CD8-positive, alpha-beta memory T cell (primary cell): Measurements from ENCODE around the gene CORO2B. TPM values are rescaled to one million over a fixed set of nuclear protein-coding genes. Genes with fewer than 3 reads are reported as not detected.

ENCODE experiments used
- CTCF ChIA-PET: fragments of 350-600 bp; sonication (Branson Sonifier 250); formaldehyde crosslinking; loops from one replicate; lab custom pipeline; 2021; ENCODE audit warnings: antibody characterized with exemption; lab: Charles Lee
- POLR2A ChIA-PET: fragments of 350-600 bp; sonication (Branson Sonifier 250); formaldehyde crosslinking; loops from one replicate; lab custom pipeline; 2021; ENCODE audit warnings: antibody characterized with exemption; lab: Charles Lee
- DNase-seq, 5 donors: peaks; one replicate each; pipeline versions ENCODE4 v3.0.0 to v3.0.0-alpha.2; 2020 to 2022; ENCODE audit warnings: mixed read lengths in 1 of 5
- H3K27ac ChIP-seq: one replicate; pipeline ENCODE4 v1.7.0; 2013; ENCODE audit warnings: low read depth, mild to moderate bottlenecking, low read length, moderate library complexity
- H3K27me3 ChIP-seq: 2 replicates; pipeline ENCODE4 v1.7.0; 2013; ENCODE audit warnings: low read length, mild to moderate bottlenecking; ENCODE audit not compliant: insufficient read depth, poor library complexity, severe bottlenecking
- H3K36me3 ChIP-seq: 2 replicates; pipeline ENCODE4 v1.7.0; 2013; ENCODE audit warnings: mild to moderate bottlenecking, low read length, moderate library complexity; ENCODE audit not compliant: insufficient read depth
- H3K4me1 ChIP-seq: 2 replicates; pipeline ENCODE4 v1.7.0; 2013; ENCODE audit warnings: mild to moderate bottlenecking, low read length, moderate library complexity; ENCODE audit not compliant: insufficient read depth
- H3K4me3 ChIP-seq: 2 replicates; pipeline ENCODE4 v1.7.0; 2013; ENCODE audit warnings: mild to moderate bottlenecking, low read length
- H3K9me3 ChIP-seq: 2 replicates; pipeline ENCODE4 v1.7.0; 2013; ENCODE audit warnings: mild to moderate bottlenecking, low read length
- H3K27ac Mint-ChIP-seq, 8 donors: one replicate each; pipeline ENCODE4 v1.8.0; 2020 to 2021; ENCODE audit warnings: mixed read lengths in 8 of 8, mild to moderate bottlenecking in 6 of 8, inconsistent platforms in 3 of 8, moderate library complexity in 3 of 8
- H3K27me3 Mint-ChIP-seq, 2 donors: one replicate each; pipeline ENCODE4 v1.8.0; 2020 to 2021; ENCODE audit warnings: mixed read lengths in 2 of 2, mild to moderate bottlenecking in 1 of 2, moderate library complexity in 1 of 2
- H3K36me3 Mint-ChIP-seq, 3 donors: one replicate each; pipeline ENCODE4 v1.8.0; 2020 to 2021; ENCODE audit warnings: mixed read lengths in 3 of 3, inconsistent platforms in 1 of 3, mild to moderate bottlenecking in 1 of 3
- H3K4me1 Mint-ChIP-seq, 3 donors: one replicate each; pipeline ENCODE4 v1.8.0; 2020 to 2021; ENCODE audit warnings: mixed read lengths in 3 of 3, inconsistent platforms in 1 of 3, mild to moderate bottlenecking in 1 of 3
- H3K4me3 Mint-ChIP-seq, 7 donors: one replicate each; pipeline ENCODE4 v1.8.0; 2020 to 2021; ENCODE audit warnings: mixed read lengths in 7 of 7, mild to moderate bottlenecking in 6 of 7, moderate library complexity in 4 of 7, inconsistent platforms in 2 of 7
- H3K9me3 Mint-ChIP-seq, 5 donors: one replicate each; pipeline ENCODE4 v1.8.0; 2020 to 2022; ENCODE audit warnings: mixed read lengths in 5 of 5, mild to moderate bottlenecking in 3 of 5, moderate library complexity in 2 of 5, inconsistent platforms in 1 of 5
- polyA plus RNA-seq: library from polyadenylated mRNA; unstranded; fragments of 300-500 nt; fragmentation: Illumina TruSeq; gene quantifications from one replicate; pipeline ENCODE4 v1.2.3, GENCODE V29; 2021
- total RNA-seq, 2 experiments: library from RNA; stranded (reverse); gene quantifications; one replicate each; pipeline ENCODE4 v1.2.3, GENCODE V29; 2021

Gene CORO2B
- total and polyA plus RNA-seq, 3 experiments from 2014 or later, result not detected

GRCh38 chr15:68699881-68700454 is 121.2 kb downstream of the CORO2B start:
- no peaks in the 10 kb centered on the region for H3K9me3 Mint-ChIP-seq
- Histone ChIP-seq H3K36me3 (no peaks in the 10 kb centered on the region), H3K27me3 (no peaks in the 10 kb centered on the region), H3K4me1 (no peaks in the 10 kb centered on the region), H3K4me3 (no peak overlapping the region), H3K9me3 (no peaks in the 10 kb centered on the region), H3K27ac (no peak overlapping the region)
- CTCF ChIA-PET, result no interaction called here
- no peak overlapping the region for H3K27ac Mint-ChIP-seq
- POLR2A ChIA-PET, result no interaction called here
- no peaks in the 10 kb centered on the region for H3K36me3 Mint-ChIP-seq
- no peak overlapping the region for H3K4me3 Mint-ChIP-seq
- no peaks in the 10 kb centered on the region for H3K4me1 Mint-ChIP-seq
- H3K27me3 Mint-ChIP-seq, result peaks cover 4 to 8% of the 10 kb centered on the region in 2 donors
- DNase-seq, result no peak

GRCh38 chr15:68700455-68701123 is 121.8 kb downstream of the CORO2B start:
- Histone ChIP-seq H3K4me3 (no peak overlapping the region), H3K4me1 (no peaks in the 10 kb centered on the region), H3K36me3 (no peaks in the 10 kb centered on the region), H3K27me3 (no peaks in the 10 kb centered on the region), H3K9me3 (no peaks in the 10 kb centered on the region), H3K27ac (no peak overlapping the region)
- DNase-seq, result no peak
- no peak overlapping the region for H3K27ac Mint-ChIP-seq
- peaks cover 4 to 9% of the 10 kb centered on the region in 2 donors for H3K27me3 Mint-ChIP-seq
- no peaks in the 10 kb centered on the region for H3K9me3 Mint-ChIP-seq
- H3K4me3 Mint-ChIP-seq, result no peak overlapping the region
- no peaks in the 10 kb centered on the region for H3K36me3 Mint-ChIP-seq
- H3K4me1 Mint-ChIP-seq, result no peaks in the 10 kb centered on the region
- ChIA-PET CTCF (no interaction called here), POLR2A (no interaction called here)

GRCh38 chr15:68701886-68702285 is 123.1 kb downstream of the CORO2B start:
- Mint-ChIP-seq H3K27ac (no peak overlapping the region), H3K36me3 (no peaks in the 10 kb centered on the region), H3K9me3 (no peaks in the 10 kb centered on the region), H3K4me1 (no peaks in the 10 kb centered on the region), H3K4me3 (no peak overlapping the region), H3K27me3 (peaks cover 4 to 9% of the 10 kb centered on the region in 2 donors)
- H3K27ac ChIP-seq, result no peak overlapping the region
- DNase-seq, result no peak
- no peaks in the 10 kb centered on the region for H3K9me3 ChIP-seq
- H3K36me3 ChIP-seq, result no peaks in the 10 kb centered on the region
- no peaks in the 10 kb centered on the region for H3K27me3 ChIP-seq
- ChIA-PET CTCF (interaction anchor here (1.1 kb wide), 1 partner anchor 25 kb away, joined by 3 read pairs; no protein-coding TSS in a partner anchor), POLR2A (no interaction called here)
- H3K4me1 ChIP-seq, result no peaks in the 10 kb centered on the region
- H3K4me3 ChIP-seq, result no peak overlapping the region

- CTCF ChIA-PET, result no interaction called here
- H3K9me3 ChIP-seq, result no peaks in the 10 kb centered on the region
- POLR2A ChIA-PET, result no interaction called here
Observed at GRCh38 chr15:68704496-68705021, 125.8 kb downstream of the CORO2B start.

GRCh38 chr15:68706256-68706655 is 127.5 kb downstream of the CORO2B start:
- ChIA-PET CTCF (no interaction called here), POLR2A (no interaction called here)
- no peaks in the 10 kb centered on the region for H3K4me1 Mint-ChIP-seq
- no peak for DNase-seq
- no peaks in the 10 kb centered on the region for H3K36me3 Mint-ChIP-seq
- Histone ChIP-seq H3K4me1 (no peaks in the 10 kb centered on the region), H3K36me3 (no peaks in the 10 kb centered on the region), H3K9me3 (no peaks in the 10 kb centered on the region), H3K27ac (no peak overlapping the region), H3K27me3 (no peaks in the 10 kb centered on the region), H3K4me3 (no peak overlapping the region)
- H3K27ac Mint-ChIP-seq, result no peak overlapping the region
- no peaks in the 10 kb centered on the region for H3K9me3 Mint-ChIP-seq
- H3K4me3 Mint-ChIP-seq, result no peak overlapping the region
- H3K27me3 Mint-ChIP-seq, result peaks cover 10 to 15% of the 10 kb centered on the region in 2 donors

More at GRCh38 chr15:68704496-68705021, 125.8 kb downstream of the CORO2B start:
- H3K4me1 ChIP-seq, result no peaks in the 10 kb centered on the region
- H3K4me1 Mint-ChIP-seq, result no peaks in the 10 kb centered on the region
- H3K4me3 ChIP-seq, result no peak overlapping the region
- H3K4me3 Mint-ChIP-seq, result no peak overlapping the region
- no peak overlapping the region for H3K27ac ChIP-seq
- H3K27me3 ChIP-seq, result no peaks in the 10 kb centered on the region
- no peaks in the 10 kb centered on the region for H3K9me3 Mint-ChIP-seq
- no peak overlapping the region for H3K27ac Mint-ChIP-seq
- no peaks in the 10 kb centered on the region for H3K36me3 Mint-ChIP-seq
- DNase-seq, result no peak
- peaks cover 8 to 9% of the 10 kb centered on the region in 2 donors for H3K27me3 Mint-ChIP-seq
- H3K36me3 ChIP-seq, result no peaks in the 10 kb centered on the region

GRCh38 chr15:68706931-68707330 is 128.1 kb downstream of the CORO2B start:
- no peaks in the 10 kb centered on the region for H3K36me3 ChIP-seq
- Mint-ChIP-seq H3K9me3 (no peaks in the 10 kb centered on the region), H3K4me3 (no peak overlapping the region), H3K4me1 (no peaks in the 10 kb centered on the region), H3K27me3 (peaks cover 10 to 15% of the 10 kb centered on the region in 2 donors), H3K27ac (no peak overlapping the region), H3K36me3 (no peaks in the 10 kb centered on the region)
- DNase-seq, result no peak
- no peaks in the 10 kb centered on the region for H3K4me1 ChIP-seq
- H3K27me3 ChIP-seq, result no peaks in the 10 kb centered on the region
- no peaks in the 10 kb centered on the region for H3K9me3 ChIP-seq
- H3K4me3 ChIP-seq, result no peak overlapping the region
- ChIA-PET CTCF (interaction anchor here (0.6 kb wide), 1 partner anchor 454 kb away, joined by 3 read pairs; no protein-coding TSS in a partner anchor), POLR2A (no interaction called here)
- no peak overlapping the region for H3K27ac ChIP-seq

GRCh38 chr15:68707386-68707785 is 128.6 kb downstream of the CORO2B start:
- Histone ChIP-seq H3K36me3 (no peaks in the 10 kb centered on the region), H3K27ac (no peak overlapping the region), H3K4me3 (no peak overlapping the region), H3K4me1 (no peaks in the 10 kb centered on the region), H3K9me3 (no peaks in the 10 kb centered on the region), H3K27me3 (no peaks in the 10 kb centered on the region)
- ChIA-PET CTCF (interaction anchor here (0.6 kb wide), 1 partner anchor 454 kb away, joined by 3 read pairs; no protein-coding TSS in a partner anchor), POLR2A (no interaction called here)
- Mint-ChIP-seq H3K27ac (no peak overlapping the region), H3K36me3 (no peaks in the 10 kb centered on the region), H3K4me1 (no peaks in the 10 kb centered on the region), H3K4me3 (no peak overlapping the region), H3K9me3 (no peaks in the 10 kb centered on the region), H3K27me3 (peaks cover 10 to 11% of the 10 kb centered on the region in 2 donors)
- no peak for DNase-seq

GRCh38 chr15:68709876-68710275 is 131.1 kb downstream of the CORO2B start:
- Mint-ChIP-seq H3K27ac (no peak overlapping the region), H3K27me3 (peaks cover 12 to 25% of the 10 kb centered on the region in 2 donors), H3K4me1 (no peaks in the 10 kb centered on the region), H3K4me3 (no peak overlapping the region), H3K36me3 (no peaks in the 10 kb centered on the region), H3K9me3 (peaks cover 0 to under 1% (median 0%) of the 10 kb centered on the region in 5 donors)
- Histone ChIP-seq H3K27ac (no peak overlapping the region), H3K36me3 (no peaks in the 10 kb centered on the region), H3K4me1 (no peaks in the 10 kb centered on the region), H3K27me3 (no peaks in the 10 kb centered on the region), H3K9me3 (no peaks in the 10 kb centered on the region), H3K4me3 (no peak overlapping the region)
- DNase-seq, result no peak
- ChIA-PET CTCF (no interaction called here), POLR2A (no interaction called here)
